Transverse colon (tissue), 3 donors: ENCODE measurements around the gene KRTAP24-1.

Experiments used
- CTCF ChIP-seq, 5 experiments: fragments of 200-600 bp in 3 of 5; fragments of 450-650 bp in 2 of 5; sonication (generic) in 3 of 5; IDR thresholded peaks; 1 replicate in 2 of 5; 2 replicates in 3 of 5; pipeline ENCODE4 v1.5.1; 2016 to 2017; ENCODE audit warnings: antibody characterized with exemption in 5 of 5, inconsistent platforms in 3 of 5, mild to moderate bottlenecking in 2 of 5, moderate library complexity in 1 of 5
- EP300 ChIP-seq: sonication (generic); formaldehyde crosslinking; IDR thresholded peaks from one replicate; pipeline ENCODE4 v1.6.1; 2017; ENCODE audit warnings: antibody characterized with exemption, low read depth
- POLR2A ChIP-seq: fragments of 450-650 bp; IDR thresholded peaks from one replicate; pipeline ENCODE4 v1.6.1; 2016; ENCODE audit warnings: antibody characterized with exemption, mild to moderate bottlenecking, moderate library complexity

- TF ChIP-seq POLR2A (no peak), CTCF (IDR thresholded peaks at IDR 0.05) (no peak), EP300 (no peak)
These were observed 43.6 kb upstream of the KRTAP24-1 start for GRCh38 chr21:30326390-30326789.
